GM18870 (cell line): ENCODE measurements around the gene LAMB1.
"Not testable (repeated sequence)": the region's sequence is repeated elsewhere in the genome, so short reads cannot be mapped to it uniquely, and the experiment has no call there.

ENCODE experiments used
- ATAC-seq: cut with Tn5 transposase; IDR thresholded peaks from one replicate; pipeline ENCODE4 v1.9.1; 2021; ENCODE audit warnings: moderate library complexity; ENCODE audit not compliant: unreplicated experiment

Gene LAMB1

DNA sequence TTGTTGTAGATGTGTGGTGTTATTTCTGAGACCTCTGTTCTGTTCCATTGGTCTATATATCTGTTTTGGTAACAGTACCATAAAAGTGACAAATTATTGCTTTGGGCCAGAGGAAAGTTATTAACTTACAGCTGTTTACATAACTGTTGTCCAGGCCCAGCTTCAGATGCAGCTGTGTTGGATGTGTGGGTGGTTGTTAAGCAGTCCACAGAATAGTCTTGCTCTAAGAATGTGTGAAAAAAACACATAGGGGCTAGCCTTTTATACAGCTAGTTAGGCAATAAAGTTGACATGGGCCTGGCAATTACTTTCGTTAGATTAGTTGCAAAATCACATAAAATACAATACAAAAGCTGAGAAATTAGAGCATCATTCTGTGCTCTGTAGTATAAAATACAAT lies 80.1 kb downstream of the LAMB1 start:
- no peak for ATAC-seq

DNA sequence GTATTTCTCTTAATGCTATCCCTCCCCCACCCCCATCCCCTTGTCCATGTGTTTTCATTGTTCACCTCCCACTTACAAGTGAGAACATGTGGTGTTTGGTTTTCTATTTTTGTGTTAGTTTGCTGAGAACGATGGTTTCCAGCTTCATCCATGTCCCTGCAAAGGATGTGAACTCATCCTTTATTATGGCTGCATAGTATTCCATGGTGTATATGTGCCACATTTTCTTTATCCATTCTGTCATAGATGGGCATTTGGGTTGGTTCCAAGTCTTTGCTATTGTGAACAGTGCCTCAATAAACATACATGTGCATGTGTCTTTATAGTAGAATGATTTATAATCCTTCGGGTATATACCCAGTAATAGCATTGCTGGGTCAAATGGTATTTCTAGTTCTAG lies 81.1 kb downstream of the LAMB1 start:
- ATAC-seq: not testable (repeated sequence)

DNA sequence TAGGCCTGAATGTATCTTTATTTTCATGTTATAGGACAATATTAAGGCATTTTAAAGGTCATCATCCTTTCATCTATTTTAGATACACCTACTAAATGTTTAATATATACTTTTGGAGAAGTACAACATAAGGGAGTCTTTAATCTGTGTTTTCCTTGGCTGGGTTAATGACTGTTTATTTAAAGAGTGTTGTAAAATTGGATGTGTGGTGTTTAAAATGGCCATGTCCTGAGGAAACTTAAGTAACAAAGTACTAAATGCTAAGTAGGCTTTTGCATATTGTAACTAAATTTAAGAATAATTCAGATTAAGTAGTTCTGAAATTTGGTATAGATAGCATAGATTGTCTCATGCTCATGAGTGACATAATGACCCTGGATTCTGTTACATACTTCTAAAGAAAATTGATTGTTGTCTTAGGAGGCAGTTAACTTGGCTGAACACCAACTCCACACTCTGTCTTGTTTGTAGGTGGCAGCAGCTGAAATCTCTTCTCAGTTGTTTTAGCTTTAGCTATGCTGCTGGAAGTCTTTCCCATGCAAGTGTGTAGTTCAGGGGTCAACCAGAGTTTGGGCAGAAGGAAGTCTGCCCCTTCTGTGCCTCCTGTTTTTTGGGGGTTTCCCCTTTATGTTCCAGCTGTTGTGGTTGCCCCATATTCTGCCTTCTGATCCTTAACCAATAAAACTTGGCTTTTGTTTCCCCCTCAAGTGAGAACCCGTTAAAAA lies 82.8 kb downstream of the LAMB1 start:
- ATAC-seq: no peak

DNA sequence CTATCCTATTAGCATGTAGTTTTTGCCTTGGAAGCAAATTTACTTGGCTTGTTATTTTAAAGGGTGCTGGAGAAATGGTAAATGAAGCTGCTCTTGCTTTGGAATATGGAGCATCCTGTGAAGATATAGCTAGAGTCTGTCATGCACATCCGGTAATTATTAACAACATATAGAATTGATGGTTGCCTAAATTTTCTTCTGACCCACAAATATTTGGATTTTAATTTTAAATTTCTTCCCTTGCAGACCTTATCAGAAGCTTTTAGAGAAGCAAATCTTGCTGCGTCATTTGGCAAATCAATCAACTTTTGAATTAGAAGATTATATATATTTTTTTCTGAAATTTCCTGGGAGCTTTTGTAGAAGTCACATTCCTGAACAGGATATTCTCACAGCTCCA lies 84.0 kb downstream of the LAMB1 start:
- no peak for ATAC-seq

DNA sequence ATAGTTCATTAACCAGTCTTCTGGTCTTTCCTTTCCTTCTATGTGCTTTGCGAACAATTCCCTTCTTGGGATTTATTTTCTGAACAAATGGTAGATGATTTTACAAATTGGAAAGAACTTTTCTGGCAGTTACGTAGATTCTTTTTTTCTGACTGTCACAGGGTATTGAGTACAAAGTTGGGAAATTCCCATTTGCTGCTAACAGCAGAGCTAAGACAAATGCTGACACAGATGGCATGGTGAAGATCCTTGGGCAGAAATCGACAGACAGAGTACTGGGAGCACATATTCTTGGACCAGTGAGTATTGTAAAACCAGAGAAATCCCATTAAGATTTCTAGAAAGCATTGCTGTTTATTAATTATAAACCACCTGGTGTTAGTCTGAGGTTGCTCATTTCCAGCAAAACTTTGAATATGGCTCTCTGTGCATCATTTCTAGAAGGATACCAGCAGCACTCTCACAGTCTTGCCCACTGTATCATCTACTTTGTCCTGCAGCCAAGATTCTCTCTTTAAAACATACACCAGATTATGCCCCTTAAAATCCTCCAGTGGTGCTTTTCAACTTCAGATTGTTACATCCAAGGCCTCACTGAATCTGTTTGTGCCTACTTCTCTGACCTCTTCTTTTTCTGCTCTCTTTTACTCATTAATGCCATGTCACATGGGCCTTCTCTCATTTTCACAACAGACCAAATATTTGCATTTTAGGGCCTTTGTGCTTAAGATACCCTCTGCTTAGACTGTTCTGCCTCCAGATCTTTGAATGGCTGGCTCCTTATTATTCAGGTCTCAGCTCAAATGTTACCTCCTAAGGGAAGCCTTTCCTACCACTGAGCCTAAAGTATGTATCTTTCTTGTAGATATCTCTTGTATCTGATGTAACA lies 85.0 kb downstream of the LAMB1 start:
- ATAC-seq: peak; percentile 80

- ATAC-seq: no peak
Measured at GRCh38 chr7:107915541-107915940, 87.4 kb downstream of the LAMB1 start.

GRCh38 chr7:107914831-107915230 lies 88.1 kb downstream of the LAMB1 start:
- no peak for ATAC-seq

DNA sequence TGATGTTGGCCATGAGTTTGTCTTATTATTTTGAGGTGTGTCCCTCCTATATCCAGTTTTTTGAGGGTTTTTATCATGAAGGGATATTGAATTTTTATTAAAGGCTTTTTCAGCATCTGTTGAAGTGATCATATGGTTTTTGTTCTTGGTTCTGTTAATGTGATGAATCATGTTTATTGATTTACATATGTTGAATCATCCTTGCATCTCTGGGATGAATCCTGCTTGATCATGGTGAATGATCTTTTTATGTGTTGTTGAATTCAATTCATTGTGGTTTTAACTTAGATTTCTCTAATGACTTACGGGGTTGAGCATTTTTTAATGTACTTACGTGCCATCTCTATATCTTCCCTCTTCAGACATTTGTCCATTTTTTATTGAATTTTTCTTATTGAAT lies 89.1 kb downstream of the LAMB1 start:
- no peak for ATAC-seq

- no peak for ATAC-seq
Measured at GRCh38 chr7:107911981-107912380, 91.0 kb downstream of the LAMB1 start.

GRCh38 chr7:107909445-107909844 lies 93.5 kb downstream of the LAMB1 start:
- ATAC-seq: no peak

DNA sequence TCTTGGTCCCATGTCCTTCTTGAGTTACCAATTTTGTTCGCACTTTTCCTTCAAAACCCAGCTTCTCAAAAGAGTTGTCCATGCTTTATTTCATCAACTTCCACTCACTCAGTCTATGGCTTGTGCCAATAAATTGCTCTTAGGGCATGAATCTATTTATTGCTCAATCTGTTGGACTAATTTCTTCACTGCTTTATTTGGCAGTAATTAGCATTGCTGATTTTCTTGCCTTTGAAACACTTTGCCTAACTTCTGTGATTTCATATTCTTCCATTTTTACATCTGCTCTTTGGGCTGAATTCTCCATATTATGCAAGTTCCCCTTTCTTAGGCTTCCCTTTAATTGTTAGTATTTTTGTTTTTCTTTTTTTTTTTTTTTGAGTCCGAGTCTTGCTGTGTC lies 95.2 kb downstream of the LAMB1 start:
- no peak for ATAC-seq

GRCh38 chr7:107902381-107902780 lies 100.6 kb downstream of the LAMB1 start:
- no peak for ATAC-seq

DNA sequence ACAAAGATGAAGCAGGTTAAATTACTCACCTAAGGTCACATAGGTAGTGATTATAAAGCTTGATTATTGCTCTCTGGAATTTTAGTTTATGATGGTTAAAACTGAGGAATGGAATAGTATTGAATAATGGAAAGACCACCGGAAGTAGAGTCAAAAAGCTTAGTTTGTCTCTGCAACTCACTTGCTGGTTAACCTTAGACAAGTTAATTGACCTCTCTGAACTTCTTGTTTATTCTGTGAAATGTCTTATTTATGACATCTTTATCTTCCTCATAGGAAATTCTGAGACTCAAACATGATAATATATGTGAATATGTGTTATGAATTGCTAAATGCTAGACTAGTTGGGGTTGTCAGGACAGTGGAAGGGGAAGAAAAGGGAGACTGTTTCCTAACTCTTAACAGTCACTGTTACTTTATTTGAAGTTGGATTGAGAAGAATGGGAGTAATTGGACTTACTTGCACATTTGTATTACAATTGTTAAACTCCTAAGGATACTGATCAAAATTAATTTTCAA lies 102.4 kb downstream of the LAMB1 start:
- no peak for ATAC-seq

- ATAC-seq: no peak
Measured at GRCh38 chr7:107898997-107899594, 103.9 kb downstream of the LAMB1 start.

DNA sequence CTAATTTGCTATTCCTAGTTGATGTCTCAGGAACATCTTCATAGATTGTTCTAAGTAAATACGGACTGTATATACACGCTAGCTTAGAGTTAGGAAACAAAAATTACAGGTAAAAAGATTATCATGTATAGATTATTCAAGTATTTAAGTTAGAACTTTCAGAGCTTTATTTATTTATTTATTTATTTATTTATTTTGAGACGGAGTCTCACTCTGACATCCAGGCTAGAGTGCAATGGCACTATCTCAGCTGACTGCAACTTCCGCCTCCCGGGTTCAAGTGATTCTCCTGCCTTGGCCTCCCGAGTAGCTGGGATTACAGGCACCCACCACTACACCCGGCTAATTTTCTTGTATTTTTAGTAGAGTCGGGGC lies 110.6 kb downstream of the LAMB1 start:
- ATAC-seq: not testable (repeated sequence)

DNA sequence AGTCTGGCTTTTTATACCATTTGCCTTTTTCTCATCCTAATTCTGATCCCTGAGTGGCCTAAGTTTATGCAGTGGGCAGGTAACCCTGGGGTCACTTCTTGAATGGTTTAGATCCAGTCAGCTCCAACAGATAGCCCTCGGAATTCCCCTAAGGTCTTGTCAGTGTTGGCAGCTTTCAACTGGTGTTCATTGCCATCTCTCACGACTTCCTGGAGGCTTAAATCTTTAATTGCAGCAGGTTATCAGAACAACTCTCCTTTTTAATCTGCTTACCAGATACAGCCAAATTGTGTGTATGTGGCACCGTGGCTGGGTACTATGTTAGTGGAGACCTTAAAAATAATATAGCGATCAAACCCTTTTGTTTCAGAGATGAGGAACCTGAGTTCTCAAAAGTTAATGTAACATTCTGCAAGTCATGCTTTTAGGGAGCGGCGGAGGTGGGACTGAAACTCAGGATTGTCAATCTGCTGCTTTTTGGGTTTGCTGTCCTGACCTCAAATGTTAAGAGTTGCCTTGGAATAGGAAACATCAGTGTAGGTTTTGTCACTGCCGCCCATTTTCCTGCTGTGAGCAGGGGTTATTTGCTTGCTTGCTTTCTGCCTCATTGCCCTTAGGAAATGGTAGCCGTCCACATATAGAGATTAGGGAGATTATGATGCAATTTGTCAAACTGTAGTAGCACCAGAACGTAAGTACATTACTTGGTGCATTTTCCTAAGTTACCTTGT lies 111.2 kb downstream of the LAMB1 start:
- peak; percentile 33 for ATAC-seq

DNA sequence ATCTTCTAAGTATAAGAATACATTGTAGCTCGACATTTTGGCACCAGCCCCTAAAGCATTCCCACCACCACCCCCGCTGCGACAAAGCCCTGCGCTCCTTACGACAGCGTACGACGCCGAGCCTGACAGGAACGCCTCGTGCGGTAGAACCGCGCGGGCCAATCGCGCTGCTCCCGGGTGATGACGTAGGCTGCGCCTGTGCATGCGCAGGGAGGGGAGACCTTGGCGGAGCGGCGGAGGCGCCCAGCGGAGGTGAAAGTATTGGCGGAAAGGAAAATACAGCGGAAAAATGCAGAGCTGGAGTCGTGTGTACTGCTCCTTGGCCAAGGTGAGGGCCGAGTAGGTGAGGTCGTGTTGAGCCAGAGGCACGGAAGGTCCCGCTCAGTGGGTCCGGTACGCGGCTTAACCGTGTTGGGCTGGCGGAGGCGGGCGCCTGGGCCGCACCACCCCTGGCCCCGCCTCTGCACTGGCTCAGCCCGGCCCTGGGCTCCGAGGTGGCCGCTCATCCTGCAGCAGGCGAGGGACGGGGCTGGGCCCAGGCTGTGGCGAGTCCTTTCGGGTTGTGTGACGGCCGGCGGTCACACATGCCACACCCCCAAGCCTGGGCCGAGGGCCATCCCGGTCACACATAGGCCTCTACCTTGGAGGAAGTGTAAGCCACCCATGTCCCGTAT lies 111.9 kb downstream of the LAMB1 start, which contains the start of gene DLD:
Gene DLD (plus strand): TSS at position 222 of the 674 bp plus-strand sequence. CDS start 68 bp downstream, at position 290.
- peak; percentile 97 for ATAC-seq

DNA sequence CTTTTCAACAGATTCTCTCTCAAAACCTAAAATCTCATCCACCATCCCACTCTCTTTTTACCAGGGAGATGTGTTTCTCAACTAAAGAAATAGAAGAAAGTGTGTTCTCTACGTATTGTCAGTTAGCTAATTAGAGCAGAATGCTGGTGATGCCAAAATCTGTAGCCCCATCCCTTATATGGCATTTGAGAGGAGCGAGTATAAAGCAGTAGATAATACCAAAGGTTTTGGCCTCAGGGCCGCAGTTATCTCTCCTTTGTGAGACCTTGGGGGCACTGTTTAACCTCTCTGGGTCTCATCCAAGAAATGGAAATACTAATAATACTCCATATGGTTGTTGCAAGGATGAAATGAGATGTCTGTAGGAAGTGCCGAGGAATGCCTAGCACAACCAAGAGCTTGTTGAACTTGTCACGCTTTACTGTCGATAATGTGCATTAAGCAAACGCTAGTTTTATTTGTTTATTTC lies 112.4 kb downstream of the LAMB1 start:
- ATAC-seq: no peak

DNA sequence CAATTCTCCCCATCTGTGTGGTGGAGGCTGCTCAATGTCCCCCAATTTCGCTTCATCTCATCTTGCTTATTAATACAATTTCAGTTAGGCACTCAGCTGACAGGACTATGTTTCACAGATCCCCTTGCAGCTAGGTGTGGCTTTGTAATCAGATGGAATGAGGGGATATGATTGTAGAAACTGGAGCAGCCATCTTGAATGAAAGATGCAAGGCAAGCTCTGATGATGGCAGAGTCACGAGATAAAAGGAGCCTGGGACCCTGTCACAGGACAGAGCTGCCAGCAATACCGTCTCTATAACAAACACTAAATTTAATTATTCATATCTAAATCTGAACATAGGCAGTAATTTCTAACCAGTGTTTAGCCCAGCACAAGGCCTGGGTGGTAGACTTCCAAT lies 113.0 kb downstream of the LAMB1 start:
- no peak for ATAC-seq

GRCh38 chr7:107887827-107888226 lies 115.1 kb downstream of the LAMB1 start:
- ATAC-seq: not testable (repeated sequence)
